Measurements from ENCODE around the gene TMEM45B.

- TF ChIP-seq, protein P1, sequence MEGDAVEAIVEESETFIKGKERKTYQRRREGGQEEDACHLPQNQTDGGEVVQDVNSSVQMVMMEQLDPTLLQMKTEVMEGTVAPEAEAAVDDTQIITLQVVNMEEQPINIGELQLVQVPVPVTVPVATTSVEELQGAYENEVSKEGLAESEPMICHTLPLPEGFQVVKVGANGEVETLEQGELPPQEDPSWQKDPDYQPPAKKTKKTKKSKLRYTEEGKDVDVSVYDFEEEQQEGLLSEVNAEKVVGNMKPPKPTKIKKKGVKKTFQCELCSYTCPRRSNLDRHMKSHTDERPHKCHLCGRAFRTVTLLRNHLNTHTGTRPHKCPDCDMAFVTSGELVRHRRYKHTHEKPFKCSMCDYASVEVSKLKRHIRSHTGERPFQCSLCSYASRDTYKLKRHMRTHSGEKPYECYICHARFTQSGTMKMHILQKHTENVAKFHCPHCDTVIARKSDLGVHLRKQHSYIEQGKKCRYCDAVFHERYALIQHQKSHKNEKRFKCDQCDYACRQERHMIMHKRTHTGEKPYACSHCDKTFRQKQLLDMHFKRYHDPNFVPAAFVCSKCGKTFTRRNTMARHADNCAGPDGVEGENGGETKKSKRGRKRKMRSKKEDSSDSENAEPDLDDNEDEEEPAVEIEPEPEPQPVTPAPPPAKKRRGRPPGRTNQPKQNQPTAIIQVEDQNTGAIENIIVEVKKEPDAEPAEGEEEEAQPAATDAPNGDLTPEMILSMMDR (IDR thresholded peaks at IDR 0.05), result no peak
- no peak for TF ChIP-seq POLR2A (IDR thresholded peaks at IDR 0.05)
Observed at GRCh38 chr11:129767827-129768226, 47.8 kb upstream of the TMEM45B start.
